DND-41 (cell line): Measurements from ENCODE around the gene ZMYND12.

Experiments
- ATAC-seq: fragments of 200-7000 bp; cut with Tn5 transposase; 3 replicates; pipeline ENCODE4 v1.9.1; 2021; ENCODE audit warnings: low read depth; ENCODE audit not compliant: insufficient read depth
- DNase-seq: peaks from one replicate; pipeline ENCODE4 v3.0.0-alpha.2; 2020
- H2AFZ ChIP-seq: 2 replicates; pipeline ENCODE4 v1.6.0; 2012; ENCODE audit warnings: low read depth, low read length
- H3K27ac ChIP-seq: 2 replicates; pipeline ENCODE4 v1.5.1; 2012; ENCODE audit warnings: low read length, inconsistent platforms
- H3K27me3 ChIP-seq: fragments of 200-600 bp; sonication (generic); 2 replicates; pipeline ENCODE4 v1.6.0; 2012; ENCODE audit warnings: low read length, mild to moderate bottlenecking, inconsistent platforms; ENCODE audit not compliant: insufficient read depth, poor library complexity
- H3K36me3 ChIP-seq: 2 replicates; pipeline ENCODE4 v1.5.1; 2012; ENCODE audit warnings: low read length, inconsistent platforms; ENCODE audit not compliant: insufficient read depth
- H3K4me1 ChIP-seq: 2 replicates; pipeline ENCODE4 v1.5.1; 2012; ENCODE audit warnings: mild to moderate bottlenecking, low read length; ENCODE audit not compliant: insufficient read depth
- H3K4me2 ChIP-seq: 2 replicates; pipeline ENCODE4 v1.6.0; 2012; ENCODE audit warnings: mild to moderate bottlenecking, moderate library complexity, low read length, inconsistent platforms; ENCODE audit not compliant: insufficient read depth
- H3K4me3 ChIP-seq, 2 experiments: fragments of 200-600 bp in 1 of 2; shearing (Covaris generic) in 1 of 2; 2 replicates each; pipeline ENCODE4 v1.5.1; 2012 to 2016; ENCODE audit warnings: inconsistent platforms in 2 of 2, low read length in 2 of 2, mild to moderate bottlenecking in 2 of 2, low read depth in 1 of 2, moderate library complexity in 1 of 2
- H3K79me2 ChIP-seq: 2 replicates; pipeline ENCODE4 v1.6.0; 2012; ENCODE audit warnings: low read length, inconsistent platforms; ENCODE audit not compliant: insufficient read depth
- H3K9ac ChIP-seq: 2 replicates; pipeline ENCODE4 v1.6.0; 2012; ENCODE audit warnings: low read depth, mild to moderate bottlenecking, inconsistent platforms, low read length, moderate library complexity
- H3K9me3 ChIP-seq: 2 replicates; pipeline ENCODE4 v1.5.1; 2012; ENCODE audit warnings: low read length, moderate library complexity, mild to moderate bottlenecking, inconsistent platforms; ENCODE audit not compliant: insufficient read depth, severe bottlenecking
- H4K20me1 ChIP-seq: 2 replicates; pipeline ENCODE4 v1.6.0; 2012; ENCODE audit warnings: low read length; ENCODE audit not compliant: insufficient read depth
- EZH2 ChIP-seq: IDR thresholded peaks from 3 replicates; pipeline ENCODE4 v1.6.1; 2012; ENCODE audit warnings: borderline replicate concordance, low read depth, mild to moderate bottlenecking, moderate library complexity, low read length, inconsistent platforms; ENCODE audit not compliant: severe bottlenecking
- TF ChIP-seq, protein P1 (sequence below): IDR thresholded peaks from 2 replicates; pipeline ENCODE4 v1.5.1; 2012; ENCODE audit warnings: borderline replicate concordance, low read length, moderate library complexity, mild to moderate bottlenecking; ENCODE audit not compliant: poor library complexity, severe bottlenecking; ENCODE audit errors: extremely low read depth

ZMYND12 gene

DNA sequence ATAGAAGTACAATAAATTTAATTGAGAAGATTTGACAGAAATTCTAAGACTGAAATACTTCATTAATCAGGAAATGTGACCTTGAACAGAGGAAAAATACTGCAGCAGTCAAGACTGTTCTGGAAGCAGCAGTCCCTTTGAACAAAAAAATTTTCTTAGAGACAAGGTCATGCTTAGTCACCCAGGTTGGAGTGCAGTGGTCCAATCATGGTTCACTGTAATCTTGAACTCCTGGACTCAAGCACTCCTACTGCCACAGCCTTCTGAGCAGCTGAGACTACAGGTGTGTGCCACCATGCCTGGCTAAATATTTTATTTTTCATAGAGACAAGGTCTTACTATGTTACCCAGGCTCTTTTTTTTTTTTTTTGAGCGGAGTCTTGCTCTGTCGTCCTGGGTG, 5.4 kb upstream of the ZMYND12 start:
- DNase-seq (no peak), ATAC-seq (no peak)
- Histone ChIP-seq H3K9ac (no peak overlapping the region), H3K79me2 (peaks cover 13% of the 10 kb centered on the region), H3K4me1 (peaks cover 47% of the 10 kb centered on the region), H3K4me2 (no peak overlapping the region), H3K4me3 (no peak overlapping the region), H3K27me3 (no peaks in the 10 kb centered on the region), H3K36me3 (peaks cover 23% of the 10 kb centered on the region), H3K9me3 (no peaks in the 10 kb centered on the region), H2AFZ (no peak overlapping the region), H4K20me1 (no peaks in the 10 kb centered on the region), H3K27ac (no peak overlapping the region)
- no peak for TF ChIP-seq EZH2
- TF ChIP-seq, protein P1, sequence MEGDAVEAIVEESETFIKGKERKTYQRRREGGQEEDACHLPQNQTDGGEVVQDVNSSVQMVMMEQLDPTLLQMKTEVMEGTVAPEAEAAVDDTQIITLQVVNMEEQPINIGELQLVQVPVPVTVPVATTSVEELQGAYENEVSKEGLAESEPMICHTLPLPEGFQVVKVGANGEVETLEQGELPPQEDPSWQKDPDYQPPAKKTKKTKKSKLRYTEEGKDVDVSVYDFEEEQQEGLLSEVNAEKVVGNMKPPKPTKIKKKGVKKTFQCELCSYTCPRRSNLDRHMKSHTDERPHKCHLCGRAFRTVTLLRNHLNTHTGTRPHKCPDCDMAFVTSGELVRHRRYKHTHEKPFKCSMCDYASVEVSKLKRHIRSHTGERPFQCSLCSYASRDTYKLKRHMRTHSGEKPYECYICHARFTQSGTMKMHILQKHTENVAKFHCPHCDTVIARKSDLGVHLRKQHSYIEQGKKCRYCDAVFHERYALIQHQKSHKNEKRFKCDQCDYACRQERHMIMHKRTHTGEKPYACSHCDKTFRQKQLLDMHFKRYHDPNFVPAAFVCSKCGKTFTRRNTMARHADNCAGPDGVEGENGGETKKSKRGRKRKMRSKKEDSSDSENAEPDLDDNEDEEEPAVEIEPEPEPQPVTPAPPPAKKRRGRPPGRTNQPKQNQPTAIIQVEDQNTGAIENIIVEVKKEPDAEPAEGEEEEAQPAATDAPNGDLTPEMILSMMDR = no peak

DNA sequence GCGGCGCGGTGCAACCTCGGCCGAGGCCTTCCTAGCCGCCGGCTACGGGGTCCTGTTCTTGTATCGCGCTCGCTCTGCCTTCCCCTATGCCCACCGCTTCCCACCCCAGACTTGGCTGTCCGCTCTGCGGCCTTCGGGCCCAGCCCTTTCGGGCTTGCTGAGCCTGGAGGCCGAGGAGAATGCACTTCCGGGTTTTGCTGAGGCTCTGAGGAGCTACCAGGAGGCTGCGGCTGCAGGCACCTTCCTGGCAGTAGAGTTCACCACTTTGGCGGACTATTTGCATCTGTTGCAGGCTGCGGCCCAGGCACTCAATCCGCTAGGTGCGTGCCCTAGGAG, 900 bp upstream of the ZMYND12 start:
- H2AFZ ChIP-seq = peak overlapping the region; percentile 99
- DNase-seq = peak; percentile 72
- no peaks in the 10 kb centered on the region for H3K27me3 ChIP-seq
- H3K36me3 ChIP-seq = peaks cover 23% of the 10 kb centered on the region
- no peaks in the 10 kb centered on the region for H4K20me1 ChIP-seq
- peak; percentile 76 for ATAC-seq
- peak overlapping the region; percentile 81 for H3K4me2 ChIP-seq
- no peak for TF ChIP-seq EZH2
- TF ChIP-seq, protein P1 = no peak
- H3K9ac ChIP-seq = peak overlapping the region; percentile 92
- peak overlapping the region; percentile 67 to 91 for H3K4me3 ChIP-seq
- peak overlapping the region; percentile 93 for H3K27ac ChIP-seq
- peaks cover 15% of the 10 kb centered on the region for H3K79me2 ChIP-seq
- H3K4me1 ChIP-seq = peaks cover 41% of the 10 kb centered on the region
- no peaks in the 10 kb centered on the region for H3K9me3 ChIP-seq

- ATAC-seq = no peak
Observed at GRCh38 chr1:42454403-42454802, 1.4 kb downstream of the ZMYND12 start.

More at GRCh38 chr1:42454403-42454802, 1.4 kb downstream of the ZMYND12 start:
- Histone ChIP-seq H3K9me3 (no peaks in the 10 kb centered on the region), H3K4me2 (no peak overlapping the region), H3K36me3 (peaks cover 17% of the 10 kb centered on the region), H4K20me1 (no peaks in the 10 kb centered on the region), H3K79me2 (peaks cover 15% of the 10 kb centered on the region), H3K27ac (no peak overlapping the region), H3K4me3 (no peak overlapping the region), H3K9ac (no peak overlapping the region), H3K27me3 (no peaks in the 10 kb centered on the region), H3K4me1 (peaks cover 29% of the 10 kb centered on the region), H2AFZ (no peak overlapping the region)
- TF ChIP-seq, protein P1 = no peak
- no peak for TF ChIP-seq EZH2
- DNase-seq = no peak
